CD4-positive, CD25-positive, alpha-beta regulatory T cell (primary cell): ENCODE results near the gene SNURF. TPM values are rescaled to one million over a fixed set of nuclear protein-coding genes. Genes with fewer than 3 reads are reported as not detected.
"Not testable (repeated sequence)": the region's sequence is repeated elsewhere in the genome, so short reads cannot be mapped to it uniquely, and the experiment has no call there.

Source experiments
- ATAC-seq, 2 donors: fragments of 150-1000 bp; cut with Tn5 transposase; one replicate each; pipeline ENCODE4 v1.10.0; 2021; ENCODE audit warnings: low read depth in 2 of 2, moderate number of reproducible peaks in 2 of 2, moderate library complexity in 1 of 2
- DNase-seq, 3 donors: peaks; one replicate each; pipeline versions ENCODE4 v3.0.0 to v3.0.0-alpha.2; 2012 to 2022; ENCODE audit warnings: mixed read lengths in 1 of 3
- H3K27ac ChIP-seq: one replicate; pipeline ENCODE4 v1.7.0; 2013; ENCODE audit warnings: mild to moderate bottlenecking, low read length; ENCODE audit not compliant: insufficient read depth, poor library complexity, severe bottlenecking
- H3K27me3 ChIP-seq: one replicate; pipeline ENCODE4 v1.7.0; 2013; ENCODE audit warnings: low read length; ENCODE audit not compliant: control insufficient read depth, insufficient read depth
- H3K36me3 ChIP-seq: one replicate; pipeline ENCODE4 v1.7.0; 2013; ENCODE audit warnings: mild to moderate bottlenecking, low read length, moderate library complexity; ENCODE audit not compliant: control insufficient read depth, insufficient read depth
- H3K4me1 ChIP-seq: 2 replicates; pipeline ENCODE4 v1.7.0; 2013; ENCODE audit warnings: mild to moderate bottlenecking, low read length; ENCODE audit not compliant: insufficient read depth, control insufficient read depth, poor library complexity, severe bottlenecking
- H3K4me3 ChIP-seq: one replicate; pipeline ENCODE4 v1.7.0; 2013; ENCODE audit warnings: low read depth, mild to moderate bottlenecking, low read length, moderate library complexity
- H3K9me3 ChIP-seq, 2 experiments: 1 replicate in 1 of 2; 2 replicates in 1 of 2; pipeline ENCODE4 v1.7.0; 2013; ENCODE audit warnings: low read length in 2 of 2, mild to moderate bottlenecking in 1 of 2, moderate library complexity in 1 of 2; ENCODE audit not compliant: control insufficient read depth in 2 of 2
- H3K27ac Mint-ChIP-seq, 3 donors: one replicate each; pipeline ENCODE4 v1.8.0; 2020 to 2022; ENCODE audit warnings: mild to moderate bottlenecking in 3 of 3, mixed read lengths in 3 of 3, moderate library complexity in 2 of 3
- H3K27me3 Mint-ChIP-seq: one replicate; pipeline ENCODE4 v1.8.0; 2022; ENCODE audit warnings: mild to moderate bottlenecking, mixed read lengths
- H3K36me3 Mint-ChIP-seq: one replicate; pipeline ENCODE4 v1.8.0; 2020; ENCODE audit warnings: mixed read lengths
- H3K4me1 Mint-ChIP-seq, 4 donors: one replicate each; pipeline ENCODE4 v1.8.0; 2020 to 2022; ENCODE audit warnings: mixed read lengths in 4 of 4, mild to moderate bottlenecking in 1 of 4
- H3K4me3 Mint-ChIP-seq, 4 donors: one replicate each; pipeline ENCODE4 v1.8.0; 2020 to 2022; ENCODE audit warnings: mild to moderate bottlenecking in 4 of 4, mixed read lengths in 4 of 4, moderate library complexity in 3 of 4
- H3K9me3 Mint-ChIP-seq, 7 donors: one replicate each; pipeline ENCODE4 v1.8.0; 2020 to 2022; ENCODE audit warnings: mixed read lengths in 7 of 7, mild to moderate bottlenecking in 3 of 7, moderate library complexity in 2 of 7
- polyA plus RNA-seq, 4 donors: library from polyadenylated mRNA; unstranded; fragments of 300-500 nt; fragmentation: Illumina TruSeq; gene quantifications; one replicate each; pipeline ENCODE4 v1.2.3, GENCODE V29; 2021
- total RNA-seq: library from RNA; stranded (reverse); gene quantifications from one replicate; pipeline ENCODE4 v1.2.3, GENCODE V29; 2022

The SNURF gene
- total and polyA plus RNA-seq, 5 donors from 2014 or later: 19.6 to 38.1 (median 32.4) TPM

DNA sequence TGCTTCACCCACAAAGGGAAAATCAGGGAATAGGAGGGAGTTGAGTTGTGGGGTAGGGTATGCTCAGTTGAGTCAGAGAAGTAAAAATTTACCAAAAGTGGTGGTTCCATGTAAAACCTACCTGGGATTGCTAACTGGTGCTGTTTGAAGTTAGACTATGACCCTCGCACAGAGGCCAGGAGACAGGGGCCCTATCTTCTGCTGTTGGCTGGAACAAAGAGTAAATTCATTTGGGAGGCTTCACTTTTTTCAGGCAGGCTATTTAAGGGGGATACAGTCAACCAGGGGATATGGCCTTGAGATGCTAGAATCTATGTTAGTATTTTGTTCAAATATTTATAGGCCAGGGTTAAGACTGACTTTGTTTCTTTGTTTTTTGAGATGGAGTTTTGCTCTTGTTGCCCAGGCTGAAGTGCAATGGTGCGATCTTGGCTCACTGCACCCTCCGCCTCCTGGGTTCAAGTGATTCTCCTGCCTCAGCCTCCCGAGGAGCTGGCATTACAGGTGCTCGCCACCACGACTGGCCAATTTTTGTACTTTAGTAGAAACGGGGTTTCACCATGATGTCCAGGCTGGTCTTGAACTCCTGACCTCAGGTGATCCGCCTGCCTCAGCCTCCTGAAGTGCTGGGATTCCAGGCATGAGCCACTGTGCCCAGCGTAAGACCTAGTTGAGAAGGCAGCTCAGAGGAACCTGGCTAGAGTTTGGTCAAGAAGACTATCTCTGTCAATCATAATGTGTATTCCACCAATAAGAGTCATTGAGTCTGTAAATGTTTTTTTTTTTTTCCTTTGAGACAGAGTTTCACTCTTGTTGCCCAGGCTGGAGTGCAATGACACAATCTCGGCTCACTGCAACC lies 22.7 kb upstream of the SNURF start:
- H3K36me3 ChIP-seq, H3K27me3 ChIP-seq, H3K27me3 Mint-ChIP-seq, H3K4me3 ChIP-seq, H3K4me1 Mint-ChIP-seq, DNase-seq, H3K4me3 Mint-ChIP-seq, H3K27ac ChIP-seq, ATAC-seq, H3K36me3 Mint-ChIP-seq, H3K4me1 ChIP-seq, H3K27ac Mint-ChIP-seq, H3K9me3 ChIP-seq: not testable (repeated sequence)
- peaks cover 6 to 27% (median 13%) of the 10 kb centered on the region in 7 donors for H3K9me3 Mint-ChIP-seq

DNA sequence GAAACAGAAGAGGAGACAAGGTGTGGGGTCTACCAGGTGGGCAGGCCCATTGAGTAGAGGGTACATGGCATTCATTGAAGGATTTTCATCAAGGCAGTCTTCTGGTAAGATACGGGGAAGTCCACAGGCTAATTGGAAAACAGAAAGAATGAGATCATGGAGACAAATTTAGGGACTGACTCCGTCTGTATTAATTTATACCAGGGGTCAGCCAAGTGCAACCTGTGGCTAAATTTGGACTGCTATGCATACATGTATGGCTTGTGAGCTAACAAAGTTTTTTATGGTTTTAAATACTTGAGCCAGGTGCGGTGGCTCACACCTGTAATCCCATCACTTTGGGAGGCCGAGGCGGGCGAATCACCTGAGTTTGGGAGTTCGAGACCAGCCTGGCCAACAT lies 21.1 kb upstream of the SNURF start:
- no peak for DNase-seq
- no peak overlapping the region for H3K4me3 ChIP-seq
- H3K36me3 Mint-ChIP-seq: no peaks in the 10 kb centered on the region
- H3K27ac ChIP-seq: no peak overlapping the region
- H3K4me1 Mint-ChIP-seq: no peaks in the 10 kb centered on the region
- no peaks in the 10 kb centered on the region for H3K9me3 ChIP-seq
- no peaks in the 10 kb centered on the region for H3K4me1 ChIP-seq
- no peaks in the 10 kb centered on the region for H3K36me3 ChIP-seq
- ATAC-seq: no peak
- H3K27ac Mint-ChIP-seq: no peak overlapping the region
- no peaks in the 10 kb centered on the region for H3K27me3 Mint-ChIP-seq
- H3K4me3 Mint-ChIP-seq: no peak overlapping the region
- H3K9me3 Mint-ChIP-seq: peaks cover 6 to 27% (median 16%) of the 10 kb centered on the region in 7 donors
- no peaks in the 10 kb centered on the region for H3K27me3 ChIP-seq

DNA sequence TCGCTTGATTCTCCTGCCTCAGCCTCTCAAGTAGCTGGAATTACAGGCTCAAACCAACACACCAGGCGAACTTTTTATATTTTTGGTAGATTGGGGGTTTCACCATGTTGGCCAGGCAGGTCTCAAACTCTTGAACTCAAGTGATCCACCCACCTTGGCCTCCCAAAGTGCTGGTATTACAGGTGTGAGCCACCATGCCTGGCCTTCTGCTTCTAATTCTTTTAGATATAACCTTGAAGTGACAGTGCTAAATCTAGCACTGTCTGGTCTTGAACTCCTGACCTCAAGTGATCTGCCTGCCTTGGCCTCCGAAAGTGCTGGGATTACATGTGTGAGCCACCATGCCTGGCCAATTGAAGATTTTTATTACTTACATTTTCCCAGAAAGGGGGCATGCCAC lies 16.6 kb upstream of the SNURF start:
- not testable (repeated sequence) for H3K27me3 ChIP-seq, H3K4me1 ChIP-seq, H3K4me3 ChIP-seq, H3K36me3 ChIP-seq, H3K4me1 Mint-ChIP-seq, DNase-seq, H3K27me3 Mint-ChIP-seq, H3K4me3 Mint-ChIP-seq, H3K27ac ChIP-seq, H3K9me3 ChIP-seq, ATAC-seq, H3K36me3 Mint-ChIP-seq
- Mint-ChIP-seq H3K9me3 (peaks cover 0 to 22% (median 12%) of the 10 kb centered on the region in 7 donors), H3K27ac (peak overlapping the region in 1 of 3 donors; percentile 60)

DNA sequence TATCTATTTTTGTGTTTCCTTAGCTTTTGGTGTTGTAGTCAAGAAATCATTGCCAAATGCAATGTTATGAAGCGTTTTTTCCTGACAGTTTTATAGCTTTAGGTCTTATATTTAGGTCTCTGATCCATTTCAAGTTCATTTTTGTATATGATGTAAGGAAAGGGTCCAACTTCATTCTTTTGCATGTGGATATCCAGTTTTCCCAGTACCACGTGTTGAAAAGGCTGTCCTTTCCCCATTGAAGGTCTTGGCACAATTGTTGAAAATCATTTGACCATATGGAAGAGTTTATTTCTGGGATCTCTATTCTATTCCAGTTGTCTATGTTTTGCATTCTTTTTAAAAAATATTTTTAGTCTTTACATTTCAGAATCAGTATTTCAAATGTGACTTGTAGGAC lies 14.6 kb upstream of the SNURF start:
- H3K4me3 ChIP-seq: no peak overlapping the region
- H3K36me3 Mint-ChIP-seq: no peaks in the 10 kb centered on the region
- no peak overlapping the region for H3K27ac ChIP-seq
- H3K4me1 Mint-ChIP-seq: no peaks in the 10 kb centered on the region
- H3K27me3 Mint-ChIP-seq: no peaks in the 10 kb centered on the region
- no peak overlapping the region for H3K27ac Mint-ChIP-seq
- ATAC-seq (no peak), DNase-seq (no peak)
- H3K9me3 Mint-ChIP-seq: peaks cover 0 to 24% (median 8%) of the 10 kb centered on the region in 7 donors
- no peak overlapping the region for H3K4me3 Mint-ChIP-seq
- no peaks in the 10 kb centered on the region for H3K27me3 ChIP-seq
- peaks cover 0 to 9% of the 10 kb centered on the region in 2 experiments for H3K9me3 ChIP-seq
- no peaks in the 10 kb centered on the region for H3K4me1 ChIP-seq
- H3K36me3 ChIP-seq: no peaks in the 10 kb centered on the region

DNA sequence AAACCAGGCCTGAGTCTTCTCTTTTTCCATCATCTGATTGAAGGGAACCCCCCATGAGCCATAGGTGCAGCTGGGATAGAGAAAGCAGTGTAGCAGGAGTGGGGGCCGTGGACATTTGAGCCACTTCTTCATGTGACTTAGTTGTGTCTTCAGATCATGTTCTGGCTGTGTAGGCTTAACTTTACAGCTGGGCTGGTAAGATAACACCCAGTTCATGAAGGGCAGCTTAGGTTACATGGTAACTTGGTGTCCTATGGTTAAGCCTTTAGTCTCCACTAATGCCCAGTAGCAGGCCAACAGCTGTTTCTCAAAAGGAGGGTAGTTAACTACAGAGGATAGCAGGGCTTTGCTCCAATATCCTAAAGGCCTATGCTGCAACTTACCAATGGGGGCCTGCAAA lies 11.4 kb upstream of the SNURF start:
- DNase-seq: no peak
- H3K36me3 ChIP-seq: no peaks in the 10 kb centered on the region
- no peak overlapping the region for H3K27ac Mint-ChIP-seq
- ATAC-seq: no peak
- no peaks in the 10 kb centered on the region for H3K27me3 ChIP-seq
- no peak overlapping the region for H3K27ac ChIP-seq
- peaks cover 0 to 13% (median 1%) of the 10 kb centered on the region in 7 donors for H3K9me3 Mint-ChIP-seq
- no peak overlapping the region for H3K4me3 ChIP-seq
- peaks cover 0 to 9% of the 10 kb centered on the region in 2 experiments for H3K9me3 ChIP-seq
- no peaks in the 10 kb centered on the region for H3K4me1 Mint-ChIP-seq
- H3K4me1 ChIP-seq: no peaks in the 10 kb centered on the region
- no peaks in the 10 kb centered on the region for H3K36me3 Mint-ChIP-seq
- H3K4me3 Mint-ChIP-seq: no peak overlapping the region
- H3K27me3 Mint-ChIP-seq: no peaks in the 10 kb centered on the region

DNA sequence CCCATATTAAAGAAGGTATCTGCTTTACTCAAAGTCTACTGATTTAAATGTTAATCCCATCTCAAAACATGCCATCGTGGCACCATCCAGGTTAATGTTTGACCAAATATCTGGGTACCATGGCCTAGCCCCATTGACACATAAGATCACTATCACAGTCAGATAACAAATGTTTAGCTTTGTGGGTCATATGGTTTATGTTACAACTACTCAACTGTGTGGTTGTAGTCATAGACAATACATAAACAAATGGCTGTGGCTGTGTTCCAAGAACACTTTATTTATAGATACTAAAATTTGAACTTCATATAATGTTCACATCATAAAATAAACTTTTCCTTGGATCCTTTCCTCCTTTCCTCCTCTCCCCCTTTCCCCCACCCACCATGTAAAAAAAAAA lies 9.8 kb upstream of the SNURF start:
- Mint-ChIP-seq H3K36me3 (no peaks in the 10 kb centered on the region), H3K27ac (no peak overlapping the region), H3K27me3 (no peaks in the 10 kb centered on the region), H3K4me1 (no peaks in the 10 kb centered on the region), H3K9me3 (peaks cover 0 to 10% (median 1%) of the 10 kb centered on the region in 7 donors), H3K4me3 (no peak overlapping the region)
- Histone ChIP-seq H3K4me3 (no peak overlapping the region), H3K9me3 (peaks cover 0 to 9% of the 10 kb centered on the region in 2 experiments), H3K4me1 (no peaks in the 10 kb centered on the region), H3K27ac (no peak overlapping the region), H3K27me3 (no peaks in the 10 kb centered on the region), H3K36me3 (no peaks in the 10 kb centered on the region)
- DNase-seq (no peak), ATAC-seq (no peak)

DNA sequence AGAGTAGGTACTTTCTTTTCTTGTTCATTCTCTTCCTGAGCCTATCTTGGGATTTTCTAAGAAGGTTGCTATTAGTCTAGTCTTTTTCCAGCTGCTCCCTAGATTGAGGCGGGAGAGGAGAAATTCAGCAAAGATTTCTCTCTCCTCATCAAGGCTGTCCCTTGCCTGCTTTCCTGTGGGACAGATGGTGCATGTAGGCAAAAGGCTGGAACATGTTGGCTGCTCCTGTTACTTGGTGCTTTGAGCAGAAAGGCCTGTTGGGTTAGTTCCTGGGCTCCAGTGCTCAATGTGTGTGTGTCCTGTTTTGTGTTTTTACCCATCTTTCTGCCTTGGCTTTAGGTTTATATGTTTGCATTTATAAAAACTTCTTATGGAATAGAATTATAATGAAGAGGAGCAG lies 9.1 kb upstream of the SNURF start:
- H3K27me3 ChIP-seq: no peaks in the 10 kb centered on the region
- Mint-ChIP-seq H3K4me1 (no peaks in the 10 kb centered on the region), H3K27me3 (no peaks in the 10 kb centered on the region), H3K27ac (no peak overlapping the region), H3K9me3 (peaks cover 0 to 6% (median 2%) of the 10 kb centered on the region in 7 donors), H3K4me3 (no peak overlapping the region), H3K36me3 (no peaks in the 10 kb centered on the region)
- no peak for DNase-seq
- no peaks in the 10 kb centered on the region for H3K4me1 ChIP-seq
- no peak overlapping the region for H3K4me3 ChIP-seq
- no peaks in the 10 kb centered on the region for H3K36me3 ChIP-seq
- ATAC-seq: no peak
- H3K27ac ChIP-seq: no peak overlapping the region
- H3K9me3 ChIP-seq: peaks cover 0 to 9% of the 10 kb centered on the region in 2 experiments

DNA sequence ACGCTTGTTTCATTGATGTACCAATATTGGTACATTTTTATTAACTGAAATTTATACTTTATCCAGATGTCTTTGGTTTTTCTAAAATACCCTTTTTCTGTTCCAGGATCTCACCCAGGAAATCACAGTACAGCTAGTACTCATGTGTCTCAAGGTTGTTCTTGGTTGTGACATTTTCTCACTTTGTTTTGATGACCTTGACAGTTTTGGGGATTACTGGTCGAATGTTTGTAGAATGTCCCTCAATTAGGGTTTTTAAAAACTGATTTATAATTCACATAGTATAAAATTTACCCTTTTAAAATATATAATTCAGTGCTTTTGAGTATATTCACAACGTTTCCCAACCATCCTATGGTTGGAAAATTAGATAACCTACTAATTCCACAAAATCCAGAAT lies 6.3 kb upstream of the SNURF start:
- Histone ChIP-seq H3K27ac (no peak overlapping the region), H3K36me3 (no peaks in the 10 kb centered on the region), H3K4me3 (no peak overlapping the region), H3K27me3 (no peaks in the 10 kb centered on the region), H3K9me3 (peaks cover 0 to 1% of the 10 kb centered on the region in 2 experiments), H3K4me1 (no peaks in the 10 kb centered on the region)
- ATAC-seq (no peak), DNase-seq (no peak)
- Mint-ChIP-seq H3K36me3 (no peaks in the 10 kb centered on the region), H3K27me3 (no peaks in the 10 kb centered on the region), H3K27ac (no peak overlapping the region), H3K9me3 (peaks cover 0 to 6% (median 2%) of the 10 kb centered on the region in 7 donors), H3K4me1 (no peaks in the 10 kb centered on the region), H3K4me3 (no peak overlapping the region)
